COLO829 (cell line): Measurements from ENCODE around the gene IFNAR2.

Source experiments
- DNase-seq: peaks from one replicate; pipeline ENCODE4 v3.0.0; 2012; ENCODE audit warnings: low spot score

IFNAR2 gene

GRCh38 chr21:33229784-33230544 lies at the start of gene IFNAR2:
TSS of gene IFNAR2 (plus strand) at chr21:33229938. CDS start at chr21:33241923, 11,985 bp downstream.
- DNase-seq = peak; percentile 77

- DNase-seq = no peak
Observed at GRCh38 chr21:33185852-33186251, 43.9 kb upstream of the IFNAR2 start.

DNA sequence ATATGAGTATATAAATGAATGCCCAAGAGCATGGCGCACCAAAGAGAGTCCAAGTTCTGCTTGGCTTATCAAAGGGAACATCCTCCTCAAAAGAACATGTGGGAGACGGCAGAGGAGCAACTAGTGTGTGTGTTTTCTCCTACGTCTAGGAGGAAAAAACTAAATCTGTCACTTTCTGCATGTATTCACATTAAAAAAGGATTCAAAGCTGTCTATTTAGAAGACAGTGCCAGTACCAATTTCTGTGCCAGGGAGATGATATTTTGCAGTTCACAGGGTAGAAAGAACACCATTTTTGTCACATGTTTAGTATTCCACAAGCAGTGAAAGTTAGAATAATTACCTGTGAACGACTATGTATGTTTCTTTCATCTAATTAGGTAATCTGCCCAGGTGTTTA lies 42.5 kb upstream of the IFNAR2 start:
- DNase-seq = no peak

- DNase-seq = no peak
Observed at GRCh38 chr21:33189237-33189636, 40.5 kb upstream of the IFNAR2 start.

GRCh38 chr21:33189824-33190223 lies 39.9 kb upstream of the IFNAR2 start:
- DNase-seq = no peak

- peak; percentile 68 for DNase-seq
Observed at GRCh38 chr21:33196941-33197374, 32.8 kb upstream of the IFNAR2 start.

GRCh38 chr21:33197496-33197895 lies 32.2 kb upstream of the IFNAR2 start:
- DNase-seq = no peak

GRCh38 chr21:33198346-33199099 lies 31.2 kb upstream of the IFNAR2 start:
- no peak for DNase-seq

DNA sequence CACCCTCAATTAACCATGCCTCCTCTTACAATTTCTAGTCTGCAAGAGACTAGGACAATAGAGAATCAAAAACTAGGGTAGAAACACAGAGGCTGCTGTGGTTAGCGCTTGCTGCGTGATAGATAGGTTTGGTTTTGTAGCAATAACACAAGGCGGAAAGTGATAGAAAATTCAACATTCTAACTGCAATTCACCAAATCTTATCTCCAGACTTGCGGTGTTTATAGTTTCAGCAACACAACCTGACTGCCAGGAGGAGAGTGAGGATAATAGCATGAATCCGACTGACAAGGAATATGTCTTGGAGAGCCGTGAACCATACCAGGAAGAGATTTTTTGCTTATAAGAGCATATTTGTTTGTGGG lies 30.7 kb upstream of the IFNAR2 start:
- DNase-seq = no peak

DNA sequence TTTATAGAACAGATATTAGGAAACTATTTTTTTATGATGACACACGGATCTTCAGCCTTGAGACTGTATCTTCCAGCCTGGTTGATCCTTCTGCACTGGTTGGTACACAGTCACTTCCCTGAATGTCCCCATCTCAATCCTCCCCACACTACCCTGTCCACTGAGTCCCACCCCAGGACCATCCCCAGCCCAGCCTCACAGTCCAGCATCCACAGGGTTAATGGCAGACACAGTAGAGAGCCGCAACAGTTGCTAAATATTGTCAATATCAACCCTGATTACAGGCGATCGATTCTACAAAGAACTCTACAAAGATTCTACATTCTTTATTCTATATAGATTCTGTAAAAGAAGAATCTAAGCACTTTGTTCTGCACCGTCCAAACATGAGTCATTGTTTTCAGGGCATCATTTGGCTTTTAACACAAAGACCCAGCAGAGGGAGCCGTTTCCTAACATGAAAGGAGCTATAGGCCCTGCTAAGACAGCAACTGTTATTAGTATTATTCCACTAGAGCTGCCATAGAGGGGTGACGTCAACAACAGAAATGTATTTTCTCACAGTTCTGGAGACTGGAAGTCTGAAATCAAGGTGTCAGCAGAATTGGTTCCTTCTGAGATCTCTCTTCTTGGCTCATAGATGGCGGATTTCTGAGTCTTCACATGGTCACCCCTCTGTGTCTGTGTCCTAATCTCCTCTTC lies 30.1 kb upstream of the IFNAR2 start:
- peak; percentile 90 for DNase-seq

DNA sequence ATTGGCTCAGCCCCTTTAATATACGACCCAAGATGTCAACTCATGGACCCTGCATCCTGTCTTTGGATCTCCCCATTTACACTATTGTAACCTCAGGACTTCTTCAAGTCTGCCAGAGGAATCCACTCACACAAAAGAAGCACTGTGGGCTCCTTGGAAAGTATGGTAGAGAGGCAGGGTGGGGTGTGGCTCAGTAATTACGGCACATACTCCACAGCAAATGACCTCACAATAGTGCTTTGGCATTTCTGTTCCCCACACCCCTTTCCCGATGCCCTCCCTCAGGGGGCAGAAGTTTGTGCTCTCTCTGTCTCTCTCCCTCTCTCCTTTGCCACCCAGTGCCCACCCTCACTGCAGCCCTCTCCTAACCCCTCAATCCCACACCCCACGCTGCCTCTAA lies 27.8 kb upstream of the IFNAR2 start:
- peak; percentile 26 for DNase-seq

GRCh38 chr21:33202464-33203363 lies 27.0 kb upstream of the IFNAR2 start:
- no peak for DNase-seq

- DNase-seq = no peak
Observed at GRCh38 chr21:33203371-33203724, 26.4 kb upstream of the IFNAR2 start.

- no peak for DNase-seq
Observed at GRCh38 chr21:33205476-33205875, 24.3 kb upstream of the IFNAR2 start.

- DNase-seq = no peak
Observed at GRCh38 chr21:33206771-33207281, 22.9 kb upstream of the IFNAR2 start.

DNA sequence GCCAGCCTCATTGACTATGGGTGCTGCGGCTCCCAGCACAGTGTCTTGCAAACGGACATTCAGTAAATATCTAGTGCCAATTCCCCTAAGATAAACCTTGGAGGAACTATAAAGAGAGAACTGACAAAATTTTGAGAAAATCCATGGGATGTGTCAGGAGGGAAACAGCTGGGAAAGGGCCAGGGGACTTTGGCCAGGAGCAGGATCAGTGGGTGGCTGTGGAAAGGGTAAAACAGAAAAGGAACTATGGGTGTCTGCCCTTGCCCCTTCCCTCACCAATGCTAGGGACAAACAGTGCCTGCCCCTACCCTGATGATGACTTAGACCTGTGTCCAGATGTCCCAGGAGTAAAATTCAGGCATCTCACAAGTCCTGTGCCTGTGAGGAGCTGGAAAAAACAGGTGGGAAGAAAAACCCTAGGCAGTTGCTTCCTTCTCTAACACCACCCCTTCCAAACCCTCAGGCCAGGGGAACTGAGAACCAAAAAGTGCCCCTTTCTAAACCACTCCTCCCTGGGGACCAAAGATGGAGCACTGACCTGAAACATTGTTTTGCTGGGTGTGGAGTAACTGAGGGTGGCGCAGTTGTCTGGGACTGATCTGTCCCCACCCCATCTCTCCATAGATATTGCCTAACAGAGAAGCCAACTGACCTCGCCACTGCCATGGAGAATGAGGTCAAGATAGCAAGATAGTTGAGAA lies 22.1 kb upstream of the IFNAR2 start:
- no peak for DNase-seq

DNA sequence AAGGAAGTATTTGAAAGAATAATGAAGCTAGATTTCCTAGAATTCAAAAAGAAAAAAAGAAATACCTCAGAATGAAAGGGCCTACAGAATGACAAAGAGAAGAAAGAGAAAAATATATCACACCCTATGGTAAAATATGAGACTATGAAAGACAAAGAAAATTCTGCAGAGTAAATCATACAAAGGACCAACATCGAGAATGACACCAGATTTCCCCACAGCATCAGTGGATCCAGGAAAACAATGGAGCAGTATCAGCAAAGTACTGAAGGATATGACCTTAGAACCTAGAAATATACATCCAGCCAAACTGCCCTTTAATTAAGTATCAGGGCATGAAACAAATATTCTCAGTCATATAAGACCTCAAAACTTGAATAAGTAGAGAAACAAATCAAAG lies 21.2 kb upstream of the IFNAR2 start:
- DNase-seq = no peak

GRCh38 chr21:33211305-33211704 lies 18.4 kb upstream of the IFNAR2 start:
- no peak for DNase-seq

GRCh38 chr21:33211732-33212131 lies 18.0 kb upstream of the IFNAR2 start:
- DNase-seq = no peak

DNA sequence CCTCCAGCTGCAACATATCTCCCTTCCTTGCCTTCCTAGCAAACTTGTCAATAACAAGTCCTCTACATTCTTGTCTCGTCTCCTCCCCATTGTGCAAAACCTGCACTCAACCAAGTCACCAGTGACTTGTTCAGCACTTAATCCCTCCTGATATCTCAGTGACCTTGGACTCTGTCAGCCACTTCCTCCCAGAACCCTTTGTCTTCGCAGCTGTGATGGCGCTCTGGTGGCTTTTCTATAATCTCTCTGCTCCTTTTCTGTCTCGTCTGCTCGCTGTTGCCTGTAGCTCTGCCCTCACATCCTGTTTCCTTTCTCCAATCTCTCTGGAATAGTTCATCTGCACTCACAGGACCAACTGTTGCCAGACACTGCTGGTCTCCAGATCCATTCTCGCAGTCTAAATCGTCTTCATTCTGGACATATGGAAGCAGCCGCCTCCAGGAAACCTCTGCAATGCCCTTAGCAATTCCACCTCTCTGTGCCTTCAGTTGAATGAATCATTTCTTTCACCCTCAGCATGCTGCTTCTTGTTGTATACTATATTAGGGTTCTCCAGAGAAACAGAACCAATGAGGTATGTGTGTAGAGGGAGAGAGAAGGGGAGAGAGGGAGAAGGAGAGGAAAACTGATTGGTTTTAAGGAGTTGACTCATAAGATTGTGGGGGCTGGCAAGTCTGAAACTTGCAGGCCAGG lies 17.4 kb upstream of the IFNAR2 start:
- no peak for DNase-seq
